Middle frontal gyrus (tissue), 1 donor: ENCODE measurements around the gene COMP.
"Not testable (repeated sequence)": the region's sequence is repeated elsewhere in the genome, so short reads cannot be mapped to it uniquely, and the experiment has no call there.

Experiments
- DNase-seq: peaks from one replicate; pipeline ENCODE4 v3.0.0-alpha.2; 2015; ENCODE audit warnings: low spot score; ENCODE audit errors: extremely low spot score

Gene COMP

GRCh38 chr19:18790566-18791314 is at the start of gene COMP:
TSS of gene COMP (minus strand) at chr19:18791305. CDS start at chr19:18791269, 36 bp downstream.
- DNase-seq = no peak

GRCh38 chr19:18840288-18841267 is 49.5 kb upstream of the COMP start:
- no peak for DNase-seq

DNA sequence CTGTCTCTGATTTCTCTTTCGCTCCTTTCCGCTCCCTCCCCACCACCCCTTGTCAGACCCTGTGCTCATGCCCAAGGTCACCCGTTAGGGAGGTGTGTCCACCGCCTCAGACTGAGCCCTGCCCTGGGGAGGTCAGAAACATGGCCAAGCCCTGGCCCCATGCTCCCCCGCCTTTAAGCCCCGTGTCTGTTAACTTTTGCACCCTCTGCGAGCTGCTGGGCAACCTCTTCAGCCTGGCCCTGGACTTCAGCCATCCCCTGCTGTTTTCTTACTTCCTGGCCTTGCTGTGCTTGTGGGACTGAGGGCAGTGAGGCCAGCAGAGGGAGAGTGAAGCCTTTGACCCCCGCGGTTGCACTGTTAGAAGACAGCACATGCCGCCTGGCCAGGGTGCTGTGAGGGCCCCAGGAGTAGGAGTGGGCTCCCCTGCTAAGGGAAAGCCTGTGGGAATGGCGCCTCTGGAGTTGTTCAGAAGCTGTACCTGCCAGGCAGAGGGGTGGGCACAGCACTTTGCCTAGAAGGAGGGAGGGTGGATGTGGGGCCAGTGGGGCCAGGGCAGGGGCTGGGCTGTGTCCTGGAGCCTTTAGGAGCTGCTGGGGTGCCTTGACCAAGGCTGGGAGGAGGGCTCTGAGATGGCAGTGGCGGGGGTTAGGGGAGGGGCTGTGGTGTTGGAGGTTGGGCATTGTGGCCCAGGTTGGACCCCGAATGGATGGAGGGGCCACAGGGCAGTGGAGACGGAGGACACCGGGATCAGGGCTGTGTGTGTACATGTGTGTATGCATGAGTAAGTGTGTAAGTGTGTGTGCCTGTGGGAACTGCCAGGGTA is 48.6 kb upstream of the COMP start:
- no peak for DNase-seq

DNA sequence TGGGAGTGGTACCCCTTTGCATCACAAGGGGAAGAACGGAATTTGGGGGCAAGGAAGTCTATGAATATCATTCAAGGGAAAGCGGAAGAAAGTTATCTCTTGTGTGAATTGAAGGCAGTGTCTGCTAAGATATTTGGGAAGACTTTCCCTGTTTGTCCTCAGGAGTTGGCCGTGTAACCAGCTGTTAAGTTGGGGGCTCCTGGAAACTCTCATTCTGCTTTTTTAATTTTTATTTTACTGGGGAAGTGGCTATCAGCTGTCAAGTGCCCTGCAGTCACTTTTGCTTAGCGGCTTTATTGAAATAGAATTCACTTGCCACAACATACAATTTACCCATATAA is 43.5 kb upstream of the COMP start:
- no peak for DNase-seq

- no peak for DNase-seq
These were observed 42.9 kb upstream of the COMP start for GRCh38 chr19:18833849-18834643.

DNA sequence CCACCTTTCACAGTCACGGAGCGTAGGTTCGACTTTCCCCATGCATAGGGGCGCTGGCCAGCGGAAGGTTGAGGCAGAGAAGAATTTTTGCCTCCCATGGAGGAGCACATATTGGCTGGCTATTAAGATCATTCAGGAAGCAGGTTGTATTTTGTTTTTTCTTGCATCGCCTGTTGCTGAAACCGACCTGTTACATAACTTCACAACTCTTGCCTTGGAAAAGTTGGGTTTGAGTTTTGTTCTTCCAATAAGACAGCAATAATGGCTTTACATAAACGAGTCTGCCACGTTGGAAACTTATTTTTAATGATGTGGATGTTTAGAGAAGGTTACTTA is 42.0 kb upstream of the COMP start:
- no peak for DNase-seq

GRCh38 chr19:18832306-18833140 is 41.4 kb upstream of the COMP start:
- no peak for DNase-seq

GRCh38 chr19:18831524-18832305 is 40.6 kb upstream of the COMP start, which contains the start of gene UPF1:
TSS of gene UPF1 (plus strand) at chr19:18831959. CDS start at chr19:18832210, 251 bp downstream.
- DNase-seq = peak; percentile 82

GRCh38 chr19:18830488-18830887 is 39.4 kb upstream of the COMP start:
- DNase-seq = no peak

DNA sequence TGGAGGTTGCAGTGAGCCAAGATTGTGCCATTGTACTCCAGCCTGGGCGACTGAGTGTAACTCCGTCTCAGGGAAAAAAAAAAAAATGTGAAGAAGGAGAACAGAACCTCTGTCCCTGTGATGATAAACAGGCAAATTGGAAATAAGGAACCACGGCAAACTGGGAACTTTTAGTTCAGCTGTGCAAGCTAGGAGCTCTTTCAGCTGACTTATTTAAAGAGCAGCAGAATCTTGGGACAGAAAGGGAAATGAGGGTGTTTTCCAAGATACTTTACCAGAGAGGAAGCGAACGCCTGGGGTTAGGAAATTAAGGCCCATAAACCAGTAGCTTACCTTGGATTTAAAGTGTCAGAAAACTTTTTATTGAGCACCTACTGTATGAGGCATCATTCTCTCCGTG is 37.7 kb upstream of the COMP start:
- no peak for DNase-seq

DNA sequence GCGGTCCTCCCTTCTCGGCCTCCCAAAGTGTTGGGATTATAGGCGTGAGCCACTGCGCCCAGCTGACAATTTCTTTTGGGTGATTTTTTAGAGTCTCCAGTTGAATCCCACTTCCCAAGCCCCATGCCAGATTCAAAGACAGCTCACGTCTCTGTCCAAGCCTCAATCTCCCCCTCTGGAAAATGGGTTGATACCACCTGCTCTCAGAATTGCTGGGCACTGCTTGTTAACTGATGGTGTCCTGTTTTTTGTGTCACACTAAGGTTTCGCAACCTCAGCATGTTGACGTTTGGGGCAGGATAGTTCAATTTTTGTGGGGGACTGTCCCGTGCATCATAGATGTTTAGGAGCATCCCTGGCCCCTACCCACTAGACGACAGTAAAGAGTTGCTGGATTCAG is 26.5 kb upstream of the COMP start:
- DNase-seq = no peak

DNA sequence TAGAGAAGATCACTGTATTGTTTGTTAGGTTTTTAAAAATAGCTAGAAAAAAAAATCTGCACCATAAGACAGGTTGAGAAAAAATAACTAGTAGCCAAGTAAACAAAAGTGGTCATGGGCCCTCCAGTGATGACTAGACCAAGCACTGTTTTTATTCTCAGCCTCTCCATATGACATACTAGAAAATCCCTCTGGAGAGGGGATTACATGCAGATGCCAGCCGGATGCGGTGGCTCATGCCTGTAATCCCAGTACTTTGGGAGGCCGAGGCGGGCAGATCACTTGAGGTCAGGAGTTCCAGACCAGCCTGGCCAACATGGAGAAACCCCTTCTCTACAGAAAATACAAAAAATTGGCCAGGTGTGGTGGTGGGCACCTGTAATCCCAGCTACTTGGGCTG is 25.5 kb upstream of the COMP start:
- not testable (repeated sequence) for DNase-seq

DNA sequence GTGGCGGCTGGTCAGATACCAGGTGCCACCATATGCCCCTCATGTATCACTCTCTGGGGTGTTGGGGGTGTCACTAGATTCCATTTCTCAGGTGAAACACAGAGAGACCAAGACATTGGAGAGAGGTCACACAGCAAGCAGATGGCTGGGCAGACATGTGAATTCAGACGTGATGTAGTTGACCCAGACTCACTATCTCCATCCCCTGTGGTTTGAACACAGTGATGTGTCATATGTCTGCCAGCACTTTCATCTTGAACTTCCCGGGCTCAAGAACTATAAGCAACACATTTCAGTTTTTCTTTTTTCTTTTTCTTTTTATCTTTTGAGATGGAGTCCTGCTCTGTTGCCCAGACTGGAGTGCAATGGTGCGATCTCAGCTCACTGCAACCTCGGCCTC is 24.6 kb upstream of the COMP start:
- no peak for DNase-seq

DNA sequence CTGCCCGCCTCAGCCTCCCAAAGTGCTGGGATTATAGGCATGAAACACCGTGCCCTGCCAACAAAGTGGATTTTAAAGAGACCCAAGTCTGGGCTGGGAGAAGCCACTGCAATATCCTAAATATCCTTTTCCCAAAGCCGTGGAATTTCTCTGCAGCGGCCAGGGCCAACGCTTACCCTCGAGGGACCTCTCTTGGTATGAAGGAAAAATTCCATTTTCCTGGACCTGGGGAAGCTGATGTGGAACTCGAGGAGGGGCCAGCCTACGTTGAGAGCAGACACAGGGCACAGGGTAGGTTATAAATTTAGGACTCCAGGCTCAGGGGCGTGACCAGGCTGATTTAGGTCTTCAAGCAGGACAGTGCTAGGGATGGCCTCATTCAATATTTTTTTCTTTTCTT is 23.0 kb upstream of the COMP start:
- DNase-seq = no peak

DNA sequence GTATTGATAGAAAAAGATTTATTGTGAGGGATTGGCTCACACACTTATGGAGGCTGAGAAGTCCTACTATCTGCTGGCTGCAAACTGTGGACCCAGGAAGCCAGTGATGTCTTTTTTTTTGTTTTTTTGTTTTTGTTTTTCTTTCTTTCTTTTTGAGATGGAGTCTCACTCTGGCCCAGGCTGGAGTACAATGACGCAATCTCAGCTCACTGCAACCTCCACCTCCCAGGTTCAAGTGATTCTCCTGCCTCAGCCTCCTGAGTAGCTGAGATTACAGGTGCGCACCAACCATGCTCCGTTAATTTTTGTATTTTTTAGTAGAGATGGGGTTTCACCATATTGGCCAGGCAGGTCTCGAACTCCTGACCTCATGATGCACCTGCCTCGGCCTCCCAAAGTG is 20.5 kb upstream of the COMP start:
- not testable (repeated sequence) for DNase-seq

GRCh38 chr19:18809149-18809868 is 18.2 kb upstream of the COMP start:
- no peak for DNase-seq

DNA sequence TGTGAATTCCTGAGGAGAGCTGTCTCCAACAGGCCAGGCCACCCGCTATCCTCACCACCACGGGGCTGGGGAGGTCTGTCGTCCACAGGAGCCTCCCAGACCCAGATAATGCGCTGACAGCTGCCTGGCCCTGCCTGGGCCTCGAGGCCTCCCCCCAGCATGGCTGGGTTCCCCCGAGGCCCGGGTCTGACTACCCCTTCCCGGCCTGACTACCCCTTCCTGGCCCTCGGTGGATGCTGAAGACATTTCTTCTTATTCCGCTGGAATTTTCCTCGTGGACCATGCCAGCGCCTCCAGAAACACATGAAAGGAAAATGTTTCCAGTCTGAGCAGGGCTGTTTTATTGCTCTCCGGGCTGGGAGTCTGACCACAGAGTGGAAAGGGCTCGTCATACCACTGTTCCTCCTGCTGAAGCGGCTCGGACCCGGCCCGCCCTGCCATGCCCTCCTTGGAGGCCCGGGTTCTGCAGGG is 16.8 kb upstream of the COMP start:
- no peak for DNase-seq

DNA sequence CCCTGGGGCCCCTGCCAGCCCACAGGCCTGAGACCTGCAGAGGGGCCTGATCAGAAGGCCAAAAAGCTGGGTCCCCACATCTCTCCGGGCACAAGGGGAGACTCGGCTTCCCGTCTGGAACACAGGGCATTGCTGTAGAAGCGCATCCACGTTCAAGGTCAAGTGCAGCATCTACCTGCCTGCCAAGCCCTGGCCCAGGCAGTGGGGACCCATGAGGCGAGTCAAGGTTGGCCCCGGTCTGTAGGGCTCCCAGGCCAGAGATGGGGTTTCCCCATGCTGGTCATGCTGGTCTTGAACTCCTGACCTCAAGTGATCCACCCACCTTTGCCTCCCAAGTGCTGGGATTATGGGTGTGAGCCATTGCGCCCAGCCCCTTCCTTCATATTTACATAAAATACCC is 13.5 kb upstream of the COMP start:
- DNase-seq = no peak
